Transverse colon (tissue), 4 donors: ENCODE results near the gene RERE.

ENCODE experiments used
- EP300 ChIP-seq: sonication (generic); formaldehyde crosslinking; IDR thresholded peaks from one replicate; pipeline ENCODE4 v1.6.1; 2017; ENCODE audit warnings: antibody characterized with exemption, low read depth
- POLR2A ChIP-seq: fragments of 450-650 bp; IDR thresholded peaks from one replicate; pipeline ENCODE4 v1.6.1; 2016; ENCODE audit warnings: antibody characterized with exemption, mild to moderate bottlenecking, moderate library complexity
- POLR2AphosphoS5 ChIP-seq, 3 donors: sonication (generic); formaldehyde crosslinking; IDR thresholded peaks; one replicate each; pipeline ENCODE4 v1.6.1; 2016; ENCODE audit warnings: antibody characterized with exemption in 3 of 3
- TF ChIP-seq, protein P1 (sequence below), 5 experiments: fragments of 200-600 bp in 3 of 5; fragments of 450-650 bp in 2 of 5; sonication (generic) in 3 of 5; IDR thresholded peaks; 1 replicate in 2 of 5; 2 replicates in 3 of 5; pipeline ENCODE4 v1.5.1; 2016 to 2017; ENCODE audit warnings: antibody characterized with exemption in 5 of 5, inconsistent platforms in 3 of 5, mild to moderate bottlenecking in 2 of 5, moderate library complexity in 1 of 5

DNA sequence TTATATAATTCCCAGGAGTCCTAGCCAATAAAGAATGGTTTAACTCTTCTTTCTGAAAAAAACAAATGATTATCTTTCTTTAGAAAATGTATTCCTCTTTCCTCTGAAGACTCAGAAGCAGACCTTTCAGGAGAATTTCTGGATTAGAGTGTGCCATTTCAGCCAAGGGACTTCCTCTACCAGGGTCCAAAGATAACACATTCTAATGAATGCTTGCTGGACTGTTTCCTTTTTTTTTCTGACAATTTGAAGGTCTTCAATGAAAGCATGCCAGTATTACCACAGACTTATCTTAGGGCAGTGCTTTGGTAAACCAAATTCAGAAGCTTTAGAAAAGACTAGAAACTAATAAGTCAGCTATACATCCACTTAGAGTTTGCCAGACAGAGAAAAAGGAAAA lies 80.5 kb downstream of the RERE start:
- TF ChIP-seq, protein P1, sequence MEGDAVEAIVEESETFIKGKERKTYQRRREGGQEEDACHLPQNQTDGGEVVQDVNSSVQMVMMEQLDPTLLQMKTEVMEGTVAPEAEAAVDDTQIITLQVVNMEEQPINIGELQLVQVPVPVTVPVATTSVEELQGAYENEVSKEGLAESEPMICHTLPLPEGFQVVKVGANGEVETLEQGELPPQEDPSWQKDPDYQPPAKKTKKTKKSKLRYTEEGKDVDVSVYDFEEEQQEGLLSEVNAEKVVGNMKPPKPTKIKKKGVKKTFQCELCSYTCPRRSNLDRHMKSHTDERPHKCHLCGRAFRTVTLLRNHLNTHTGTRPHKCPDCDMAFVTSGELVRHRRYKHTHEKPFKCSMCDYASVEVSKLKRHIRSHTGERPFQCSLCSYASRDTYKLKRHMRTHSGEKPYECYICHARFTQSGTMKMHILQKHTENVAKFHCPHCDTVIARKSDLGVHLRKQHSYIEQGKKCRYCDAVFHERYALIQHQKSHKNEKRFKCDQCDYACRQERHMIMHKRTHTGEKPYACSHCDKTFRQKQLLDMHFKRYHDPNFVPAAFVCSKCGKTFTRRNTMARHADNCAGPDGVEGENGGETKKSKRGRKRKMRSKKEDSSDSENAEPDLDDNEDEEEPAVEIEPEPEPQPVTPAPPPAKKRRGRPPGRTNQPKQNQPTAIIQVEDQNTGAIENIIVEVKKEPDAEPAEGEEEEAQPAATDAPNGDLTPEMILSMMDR (IDR thresholded peaks at IDR 0.05), result no peak
- TF ChIP-seq POLR2AphosphoS5 (IDR thresholded peaks at IDR 0.05), result no peak
- TF ChIP-seq EP300, result no peak
- no peak for TF ChIP-seq POLR2A
